ENCODE results near the gene SAMD4A.

The SAMD4A gene, protein sequence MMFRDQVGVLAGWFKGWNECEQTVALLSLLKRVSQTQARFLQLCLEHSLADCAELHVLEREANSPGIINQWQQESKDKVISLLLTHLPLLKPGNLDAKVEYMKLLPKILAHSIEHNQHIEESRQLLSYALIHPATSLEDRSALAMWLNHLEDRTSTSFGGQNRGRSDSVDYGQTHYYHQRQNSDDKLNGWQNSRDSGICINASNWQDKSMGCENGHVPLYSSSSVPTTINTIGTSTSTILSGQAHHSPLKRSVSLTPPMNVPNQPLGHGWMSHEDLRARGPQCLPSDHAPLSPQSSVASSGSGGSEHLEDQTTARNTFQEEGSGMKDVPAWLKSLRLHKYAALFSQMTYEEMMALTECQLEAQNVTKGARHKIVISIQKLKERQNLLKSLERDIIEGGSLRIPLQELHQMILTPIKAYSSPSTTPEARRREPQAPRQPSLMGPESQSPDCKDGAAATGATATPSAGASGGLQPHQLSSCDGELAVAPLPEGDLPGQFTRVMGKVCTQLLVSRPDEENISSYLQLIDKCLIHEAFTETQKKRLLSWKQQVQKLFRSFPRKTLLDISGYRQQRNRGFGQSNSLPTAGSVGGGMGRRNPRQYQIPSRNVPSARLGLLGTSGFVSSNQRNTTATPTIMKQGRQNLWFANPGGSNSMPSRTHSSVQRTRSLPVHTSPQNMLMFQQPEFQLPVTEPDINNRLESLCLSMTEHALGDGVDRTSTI

DNA sequence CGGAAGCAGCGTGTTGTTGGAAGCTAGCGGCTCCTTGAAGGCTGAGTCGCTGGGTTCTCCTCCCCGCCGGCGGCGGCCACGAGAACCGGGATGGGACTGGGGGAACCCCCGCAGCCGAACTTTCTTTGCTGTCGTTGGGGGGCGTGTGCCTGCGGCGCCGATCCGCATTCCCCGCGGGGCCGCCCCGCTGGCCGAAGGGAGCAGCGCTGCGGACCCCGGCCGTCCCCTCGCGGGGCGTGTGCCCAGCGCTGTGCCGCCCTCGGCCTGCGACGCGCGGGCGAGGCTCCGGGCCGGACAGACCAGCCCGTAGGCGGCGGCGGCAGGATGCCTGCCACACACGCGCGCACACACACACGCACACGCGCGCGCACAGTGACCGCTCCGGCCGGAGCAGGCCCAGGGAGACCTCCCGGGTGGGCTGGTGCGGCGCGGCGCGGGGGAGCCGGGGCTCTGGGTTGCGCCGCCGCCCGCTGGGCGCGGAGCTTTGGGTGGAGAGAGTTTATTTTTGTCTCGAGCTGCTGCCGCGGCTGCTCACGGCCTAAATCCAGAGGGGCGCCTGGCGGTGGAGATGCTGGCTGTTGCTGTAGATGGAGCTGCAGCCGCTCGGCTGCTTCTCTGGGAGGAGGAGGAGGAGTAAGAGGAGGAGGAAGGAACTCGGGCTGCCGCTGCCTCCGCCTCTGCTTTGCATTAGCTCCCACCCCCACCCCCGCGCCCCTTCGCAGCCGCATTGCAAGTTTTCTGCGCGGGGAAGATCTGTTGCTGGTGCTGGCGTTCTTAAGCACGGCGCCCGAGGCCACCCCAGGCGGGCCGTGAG, at the start of gene SAMD4A:
Gene SAMD4A, plus strand, starts transcription at position 719 of the 814 bp plus-strand sequence. CDS start 789 bp downstream, outside the sequence.
- peak; percentile 23 for DNase-seq

DNA sequence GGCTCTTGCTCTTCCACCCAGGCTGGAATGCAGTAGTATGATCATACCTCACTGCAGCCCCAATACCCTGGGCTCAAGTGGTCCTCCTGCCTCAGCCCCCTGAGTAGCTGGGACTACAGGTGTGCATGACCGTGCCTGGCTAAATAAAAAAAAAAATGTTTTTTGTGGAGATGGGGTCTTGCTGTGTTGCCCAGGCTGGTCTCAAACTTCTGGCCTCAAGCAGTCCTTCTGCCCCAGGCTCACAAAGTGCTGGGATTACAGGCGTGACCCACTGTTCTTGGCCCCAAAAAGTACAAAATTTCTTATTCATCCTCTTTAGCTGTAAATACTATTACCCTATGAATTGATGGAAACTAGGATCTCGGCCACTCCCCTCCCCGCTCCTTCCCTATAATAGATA, 42.5 kb upstream of the SAMD4A start:
- no peak for DNase-seq

DNA sequence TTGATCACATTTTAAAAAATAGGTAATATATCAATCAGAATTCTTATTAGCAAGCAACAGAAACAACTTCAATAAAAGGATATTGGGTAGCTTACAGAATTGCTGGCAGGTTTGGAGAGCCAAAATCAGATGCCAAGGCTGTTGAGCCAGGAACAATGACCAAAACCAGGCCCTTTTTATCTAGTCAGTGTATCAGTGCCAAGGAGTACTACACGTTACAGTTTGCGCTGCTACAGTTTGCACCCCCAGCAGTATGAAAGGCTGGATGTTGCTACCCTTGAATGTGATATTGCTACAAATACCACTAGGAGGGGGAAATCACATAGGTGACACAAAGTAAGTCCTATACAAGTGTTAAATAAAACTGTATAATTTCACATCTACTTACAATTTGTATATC, 38.0 kb upstream of the SAMD4A start:
- no peak for DNase-seq

DNA sequence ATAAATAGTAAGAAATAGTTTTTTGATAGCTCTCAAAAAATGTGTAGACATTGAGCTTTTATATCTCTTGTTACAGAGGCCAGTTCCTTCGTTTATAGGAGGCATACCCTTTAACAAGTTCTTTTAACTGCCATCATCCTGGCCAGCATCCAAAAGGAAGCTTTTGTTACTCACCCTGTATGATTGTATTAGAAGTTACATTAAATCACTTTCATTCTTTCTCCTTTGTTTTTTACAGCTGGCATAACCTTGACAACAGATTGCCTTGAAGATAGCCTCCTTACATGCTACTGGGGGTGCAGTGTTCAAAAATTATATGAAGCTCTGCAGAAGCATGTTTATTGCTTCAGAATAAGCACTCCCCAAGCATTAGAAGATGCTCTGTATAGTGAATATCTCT, 37.1 kb upstream of the SAMD4A start:
- no peak for DNase-seq

DNA sequence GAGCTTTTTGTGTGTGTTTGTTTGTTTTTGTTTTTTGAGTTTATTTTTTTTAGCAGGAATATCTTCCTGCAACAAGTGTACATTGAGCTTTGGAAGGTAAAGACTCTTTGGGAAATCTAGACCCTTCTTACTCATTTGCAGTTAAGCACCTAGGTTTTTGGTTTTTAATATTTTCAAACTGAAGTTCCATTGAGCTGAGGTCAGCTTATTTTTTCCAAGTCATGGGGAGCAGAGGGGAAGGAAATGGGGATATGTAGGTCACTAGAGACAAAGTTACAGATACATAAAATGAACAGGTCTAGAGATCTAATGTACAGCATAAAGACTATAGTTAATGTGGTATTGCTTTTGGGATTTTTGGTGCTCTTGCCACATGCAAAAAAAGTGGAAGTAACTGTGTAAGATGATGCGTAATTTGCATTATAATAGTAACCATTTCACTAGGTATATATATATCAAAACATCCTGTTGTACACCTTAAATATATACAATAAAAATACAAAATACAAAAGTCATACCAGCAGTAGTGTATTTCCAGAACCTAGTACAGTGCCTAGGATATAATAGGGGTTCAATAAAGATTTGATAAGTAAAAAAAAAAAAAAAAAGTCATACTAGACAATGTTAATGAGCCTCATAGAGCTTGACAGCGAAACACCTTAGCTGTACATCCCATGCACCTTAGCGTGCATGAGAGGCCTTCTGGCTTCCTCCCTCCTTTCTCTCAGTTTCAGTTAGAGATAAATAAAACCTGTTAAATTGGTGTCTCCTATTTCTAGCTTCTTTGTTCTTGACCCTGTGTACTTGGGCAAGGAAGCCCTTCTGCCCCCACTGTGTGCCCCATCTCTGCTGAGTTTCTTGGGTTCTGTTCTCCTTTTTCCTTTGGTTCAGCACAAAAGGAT, 34.6 kb upstream of the SAMD4A start:
- no peak for DNase-seq

DNA sequence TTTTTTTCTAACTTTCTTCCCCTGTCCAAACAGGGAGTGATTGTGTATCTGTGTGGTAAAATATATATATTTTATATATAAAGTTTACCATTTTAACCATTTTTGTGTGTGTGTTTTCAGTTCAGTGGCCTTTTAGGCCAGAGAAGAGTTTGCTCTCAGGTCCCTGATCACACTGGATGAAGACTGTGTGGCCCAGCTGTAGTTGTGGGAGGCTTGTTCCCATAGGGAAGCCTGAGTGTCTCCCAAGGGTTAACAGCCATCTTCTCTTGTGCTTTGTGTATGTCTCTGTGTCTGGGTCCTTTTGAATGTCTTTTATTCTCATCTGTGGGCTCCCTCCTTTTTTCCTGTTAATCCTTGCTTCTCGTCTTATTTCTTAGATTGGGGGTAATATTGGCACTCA, 33.8 kb upstream of the SAMD4A start:
- DNase-seq: no peak

DNA sequence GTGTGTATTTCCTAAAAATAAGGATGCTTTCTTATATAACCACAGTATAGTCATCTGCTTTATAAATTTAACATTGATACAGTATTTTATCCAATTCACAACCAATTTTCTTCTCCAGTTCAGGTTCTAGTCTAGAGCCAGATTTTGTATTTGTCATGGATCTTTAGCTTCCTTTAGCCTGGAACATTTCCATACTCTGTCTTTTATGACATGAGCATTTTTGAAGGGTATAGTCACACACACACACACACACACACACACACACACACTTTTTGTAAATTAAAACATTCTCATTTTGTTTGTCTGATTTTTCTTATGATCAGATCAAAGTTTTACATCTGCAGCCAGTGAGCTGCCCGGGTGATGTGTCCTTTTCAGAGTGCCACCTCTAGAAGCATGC, 31.8 kb upstream of the SAMD4A start:
- no peak for DNase-seq

DNA sequence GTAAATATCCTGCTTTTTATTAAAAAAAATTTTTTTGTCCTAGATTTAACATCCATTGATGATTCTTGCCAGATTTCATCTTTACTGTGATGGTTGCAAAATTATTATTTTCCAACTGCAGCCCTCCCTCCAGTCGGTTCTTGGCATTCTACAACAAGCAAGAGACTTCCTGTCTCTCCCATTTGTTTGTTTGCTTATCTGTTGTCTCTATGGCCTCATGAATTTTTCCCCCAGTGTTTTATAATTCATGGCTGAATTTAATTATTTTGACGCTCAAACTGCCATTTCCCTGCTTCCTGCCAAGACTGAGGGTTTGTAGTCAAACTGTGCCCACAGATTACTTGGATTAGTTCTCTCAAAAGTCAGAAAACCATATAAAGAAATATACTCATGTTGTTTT, 31.3 kb upstream of the SAMD4A start:
- no peak for DNase-seq

DNA sequence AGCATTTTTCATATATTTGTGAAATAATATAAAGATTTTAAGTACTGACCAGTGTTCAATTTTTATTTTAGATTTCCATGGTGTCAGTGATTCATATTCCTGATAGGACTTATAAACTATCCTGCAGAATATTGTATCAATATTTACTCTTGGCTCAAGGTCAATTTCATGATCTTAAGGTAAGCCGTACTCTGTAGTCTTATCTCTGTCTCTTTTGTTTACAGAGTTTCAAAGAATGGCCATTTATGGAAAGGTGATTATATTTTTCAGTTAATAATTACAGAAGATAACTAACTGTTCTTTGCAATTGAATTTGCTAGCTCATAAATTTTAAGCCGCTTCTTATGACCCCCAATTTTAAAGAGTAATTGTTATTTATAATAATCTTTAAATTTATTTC, 29.3 kb upstream of the SAMD4A start:
- DNase-seq: no peak

DNA sequence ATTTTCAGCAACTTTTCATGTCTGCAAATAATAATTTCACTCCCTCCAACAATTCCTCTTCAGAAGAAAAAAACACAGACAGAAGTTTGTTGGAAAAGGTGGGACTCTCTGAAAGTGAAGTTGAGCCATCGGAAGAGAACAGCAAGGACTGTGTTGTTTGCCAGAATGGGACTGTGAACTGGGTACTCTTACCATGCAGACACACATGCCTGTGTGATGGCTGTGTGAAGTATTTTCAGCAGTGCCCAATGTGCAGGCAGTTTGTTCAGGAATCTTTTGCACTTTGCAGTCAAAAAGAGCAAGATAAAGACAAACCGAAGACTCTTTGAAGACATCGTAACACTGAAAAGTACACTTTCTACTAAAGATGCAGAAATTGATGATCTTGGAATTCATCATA, 28.9 kb upstream of the SAMD4A start:
- no peak for DNase-seq

DNA sequence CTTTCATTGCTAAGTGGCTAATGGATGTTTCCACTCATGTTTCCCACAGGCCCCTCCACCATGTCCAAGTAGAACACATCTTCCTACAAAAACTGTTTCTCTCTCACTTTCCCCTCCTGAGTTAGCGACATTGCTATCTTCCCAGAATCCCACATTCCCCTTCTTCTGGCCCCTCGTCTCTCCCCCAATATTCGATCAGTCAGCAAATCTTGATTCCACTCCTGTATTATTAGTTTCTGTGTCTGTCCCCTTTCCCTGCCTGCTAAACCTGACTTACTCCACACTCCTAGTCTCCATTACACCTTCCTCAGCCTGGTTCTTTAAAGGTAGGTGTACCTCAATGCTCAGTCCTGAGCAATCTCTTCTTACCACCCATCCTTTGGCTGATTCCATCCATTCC, 19.3 kb upstream of the SAMD4A start:
- no peak for DNase-seq

DNA sequence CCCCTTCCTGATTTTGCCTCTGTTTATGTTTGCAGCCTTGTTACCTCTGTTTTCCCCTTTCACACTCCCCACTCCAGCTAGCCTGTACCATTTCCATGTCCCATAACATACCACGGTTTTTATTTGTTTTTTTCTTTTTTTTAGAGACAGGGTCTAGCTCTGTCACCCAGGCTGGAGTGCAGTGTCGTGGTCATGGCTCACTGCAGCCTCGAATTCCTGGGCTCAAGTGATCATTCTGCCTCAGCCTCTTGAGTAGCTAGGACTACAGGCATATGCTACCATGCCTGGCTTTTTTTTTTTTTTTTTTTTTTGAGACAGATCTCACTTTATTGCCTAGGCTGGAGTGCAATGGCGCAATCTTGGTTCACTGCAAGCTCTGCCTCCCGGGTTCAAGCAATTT, 18.4 kb upstream of the SAMD4A start:
- DNase-seq: no peak

DNA sequence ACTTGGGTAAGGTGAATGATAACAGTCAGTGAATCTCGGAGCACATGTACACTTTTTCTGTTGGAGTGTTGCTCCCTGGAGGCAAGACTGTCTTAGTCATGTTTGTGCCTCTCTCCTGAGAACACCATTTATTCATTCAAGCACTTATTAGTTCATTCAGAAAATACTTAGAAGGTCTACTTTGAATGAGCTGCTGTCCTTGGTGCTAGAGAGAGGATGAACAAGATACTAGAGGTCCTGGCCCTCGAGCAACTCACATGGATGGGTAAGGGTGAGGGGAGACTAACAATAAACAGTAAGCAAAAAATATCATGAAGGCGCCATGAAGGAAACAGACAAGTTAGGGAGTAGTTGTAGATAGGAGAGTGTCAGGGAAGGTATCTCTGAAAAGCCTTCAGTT, 17.1 kb upstream of the SAMD4A start:
- no peak for DNase-seq

DNA sequence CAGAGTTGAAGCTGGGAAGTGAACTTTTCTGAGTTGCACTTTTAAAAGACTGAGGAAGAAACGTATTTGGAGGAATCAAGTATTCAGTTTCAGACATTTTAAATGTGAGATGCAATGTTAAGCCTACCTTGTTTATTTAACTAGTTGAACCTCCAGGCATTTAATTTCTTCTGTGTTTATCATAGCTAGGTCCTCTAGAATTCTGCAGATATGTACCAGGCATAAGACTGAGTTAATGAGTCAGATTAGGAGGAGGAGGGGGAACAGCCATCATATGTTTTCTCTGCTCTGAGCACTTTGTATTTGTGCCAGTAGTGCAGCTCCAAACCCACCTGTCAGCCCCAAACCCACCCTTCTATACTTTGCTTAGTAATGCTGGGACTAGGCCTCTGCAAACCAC, 16.4 kb upstream of the SAMD4A start:
- DNase-seq: no peak

DNA sequence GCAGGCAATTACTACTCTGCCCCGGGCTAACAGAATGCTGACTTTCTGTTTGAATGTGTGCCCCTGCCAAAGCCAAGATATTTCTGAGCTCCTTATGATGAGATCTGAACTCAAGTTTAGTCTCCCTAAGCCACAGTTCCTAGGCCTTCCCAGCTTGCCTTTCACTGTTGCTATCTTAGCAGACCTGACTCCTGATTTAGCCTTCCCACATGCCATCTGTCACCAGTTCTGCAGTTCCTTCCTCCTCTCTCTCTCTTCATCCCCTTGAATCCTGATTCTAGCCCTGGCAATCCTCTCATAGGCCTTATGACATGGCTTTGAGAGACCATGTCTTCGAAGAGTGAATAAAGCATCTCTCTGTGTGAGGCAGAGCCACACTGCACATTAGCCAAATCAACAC, 12.5 kb upstream of the SAMD4A start:
- no peak for DNase-seq

DNA sequence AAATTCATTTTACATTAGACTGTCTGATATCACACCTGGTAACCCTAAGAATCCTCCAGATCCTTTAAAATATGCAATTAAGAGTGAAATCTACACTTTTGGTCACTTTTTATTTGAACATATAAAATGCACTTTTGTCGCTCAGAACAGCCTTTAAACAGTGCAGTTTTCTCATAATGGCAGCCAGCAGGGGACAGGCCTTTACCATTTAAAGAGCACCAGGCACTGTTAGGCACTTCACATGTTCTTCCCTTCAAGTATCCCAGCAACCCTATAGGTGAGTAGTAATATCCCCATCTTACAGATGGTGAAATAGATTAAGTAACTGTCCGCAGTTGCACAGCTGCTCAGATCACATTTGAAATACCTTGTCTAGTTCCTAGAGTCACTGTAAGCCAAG, 11.3 kb upstream of the SAMD4A start:
- no peak for DNase-seq

DNA sequence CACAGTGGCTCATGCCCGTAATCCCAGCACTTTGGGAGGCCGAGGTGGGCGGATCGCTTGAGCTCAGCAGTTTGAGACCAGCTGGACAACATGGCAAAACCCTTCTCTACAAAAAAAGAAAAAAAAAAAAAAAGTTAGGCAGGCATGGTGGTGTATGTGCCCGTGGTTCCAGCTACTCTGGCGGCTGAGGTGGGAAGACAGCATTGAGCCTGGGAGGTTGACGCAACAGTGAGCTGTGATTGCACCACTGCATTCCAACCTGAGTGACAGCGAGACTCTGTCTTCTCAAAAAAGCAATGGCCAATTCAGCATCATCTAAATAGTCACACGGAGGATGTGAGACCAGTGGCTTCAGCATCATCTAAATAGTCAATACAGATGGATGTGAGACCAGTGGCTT, 10.4 kb upstream of the SAMD4A start:
- peak; percentile 21 for DNase-seq

DNA sequence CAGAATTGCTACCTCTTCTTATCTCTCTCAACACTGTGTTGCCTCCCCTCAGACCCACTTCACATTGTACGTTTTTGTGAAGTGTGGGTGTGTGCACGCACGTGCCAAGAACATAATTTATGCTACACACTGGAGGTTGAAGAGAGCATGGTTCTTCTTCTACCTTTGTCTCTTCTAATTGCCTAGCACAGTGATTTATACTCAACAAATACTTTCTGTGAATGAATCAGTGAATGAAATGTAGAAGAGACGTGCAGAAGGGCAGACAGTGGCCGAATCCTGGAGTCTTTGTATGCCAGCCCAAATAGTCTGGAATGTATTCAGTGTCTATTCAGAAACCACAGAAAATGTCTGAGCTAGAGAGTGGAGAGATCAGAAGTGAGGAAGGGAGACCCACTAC, 4.6 kb upstream of the SAMD4A start:
- no peak for DNase-seq

DNA sequence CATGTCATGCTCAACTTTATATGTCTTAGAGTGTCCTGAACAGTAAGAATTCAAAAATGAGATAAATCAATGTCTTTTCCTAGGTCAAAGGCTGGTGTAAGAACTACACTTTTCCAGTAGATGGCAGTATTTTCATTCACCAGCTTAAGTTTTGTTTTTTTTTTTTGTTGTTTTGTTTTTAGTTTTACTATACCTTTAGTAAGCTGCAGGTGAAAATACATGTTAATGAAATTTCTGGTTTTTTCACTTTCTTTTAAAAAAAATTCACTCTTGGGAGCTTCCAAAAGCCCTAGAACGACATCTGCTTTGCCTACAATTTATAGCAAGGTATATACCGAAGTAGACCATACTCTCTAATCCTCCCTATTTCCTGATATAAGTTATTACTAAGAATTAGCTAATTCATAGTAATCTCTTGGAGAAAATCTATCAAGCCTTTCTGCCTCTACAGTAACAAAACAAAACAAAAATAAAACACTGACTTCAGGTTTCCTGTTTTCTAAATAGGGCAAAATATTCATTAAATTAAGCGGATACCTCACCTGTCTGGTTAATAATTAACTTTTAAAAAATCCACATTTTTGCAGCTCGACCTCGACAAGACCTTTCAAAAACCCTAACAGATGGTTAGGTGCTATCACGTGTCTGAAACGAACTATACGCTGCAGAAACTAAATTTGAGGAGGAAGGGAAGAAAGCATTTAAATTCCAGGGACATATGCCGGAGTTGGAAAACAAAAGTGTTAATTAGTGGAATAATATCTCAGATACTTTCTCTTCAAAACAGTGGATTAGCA, 2.7 kb upstream of the SAMD4A start:
- DNase-seq: peak; percentile 27

DNA sequence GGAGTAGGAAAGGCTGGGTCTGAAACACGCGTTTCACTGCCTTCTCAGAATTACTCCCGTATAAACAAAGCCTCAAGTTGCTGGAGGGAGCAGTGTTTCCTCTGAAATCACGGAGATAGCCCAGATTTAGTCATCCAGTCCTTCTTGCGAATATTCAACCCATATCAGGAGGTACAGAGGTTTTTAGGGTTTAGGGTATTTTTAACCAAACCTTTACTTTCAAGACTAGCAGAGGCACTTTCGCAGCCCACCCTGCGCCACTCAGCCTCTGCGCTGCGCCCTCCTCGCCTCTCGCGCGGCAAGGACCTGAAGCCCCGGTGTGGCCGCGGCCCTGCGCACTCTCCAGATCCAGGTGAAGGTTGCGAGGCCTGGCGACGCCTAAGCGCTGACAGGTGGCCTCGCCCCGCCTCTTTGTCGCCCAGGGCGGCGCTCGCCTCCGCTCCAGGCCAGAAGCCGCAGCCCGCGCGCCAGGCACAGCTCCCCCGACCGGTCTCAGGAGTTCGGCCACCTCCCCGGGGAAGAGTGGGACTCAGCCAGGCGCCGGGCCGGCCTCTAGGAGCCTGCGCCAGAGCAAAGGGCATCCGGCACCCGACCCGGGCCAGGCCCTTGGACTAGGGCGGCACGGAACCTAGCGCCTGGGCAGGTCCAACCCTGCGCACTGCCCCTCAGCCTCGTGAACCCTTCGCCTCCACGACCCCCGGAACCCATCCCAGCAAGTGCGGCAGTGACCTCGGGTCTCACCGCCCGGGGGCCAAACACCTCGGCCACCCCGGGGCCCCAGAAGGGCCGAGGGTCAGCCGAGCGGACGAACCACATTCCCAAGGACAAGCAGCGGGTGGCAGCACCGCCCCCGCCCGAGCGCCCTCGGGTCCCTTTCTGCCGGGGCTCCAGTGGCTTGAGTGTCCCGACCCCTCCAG, 1.8 kb upstream of the SAMD4A start:
- DNase-seq: no peak
